Activated T-helper 1 cell treated with anti-CD3 and anti-CD28 coated beads, Interleukin-12 subunit alpha, Interleukin-12 subunit beta, Interleukin-2, Interleukin-4 antibody, amounts not matched to agents 30 ng/mL and 10 ng/mL and 1 ng/mL, durations not matched to agents 14 hours and 24 hours and 36 hours (primary cell): ENCODE measurements around the gene PRAMEF5. TPM values are rescaled to one million over a fixed set of nuclear protein-coding genes. Genes with fewer than 3 reads are reported as not detected.
"Not testable (repeated sequence)": the region's sequence is repeated elsewhere in the genome, so short reads cannot be mapped to it uniquely, and the experiment has no call there.

Source experiments
- DNase-seq: peaks from one replicate; pipeline ENCODE4 v3.0.0; 2021; ENCODE audit warnings: low spot score
- H3K27ac Mint-ChIP-seq: one replicate; pipeline ENCODE4 v1.8.0; 2021; ENCODE audit warnings: mild to moderate bottlenecking, mixed read lengths
- H3K27me3 Mint-ChIP-seq: one replicate; pipeline ENCODE4 v1.8.0; 2022; ENCODE audit warnings: mild to moderate bottlenecking, moderate library complexity, mixed read lengths; ENCODE audit not compliant: insufficient read depth
- H3K36me3 Mint-ChIP-seq: one replicate; pipeline ENCODE4 v1.8.0; 2021; ENCODE audit warnings: low read depth, mixed read lengths
- H3K4me1 Mint-ChIP-seq: one replicate; pipeline ENCODE4 v1.8.0; 2021; ENCODE audit warnings: low read depth, mixed read lengths
- H3K4me3 Mint-ChIP-seq: one replicate; pipeline ENCODE4 v1.8.0; 2021; ENCODE audit warnings: mild to moderate bottlenecking, moderate library complexity, mixed read lengths
- H3K9me3 Mint-ChIP-seq: one replicate; pipeline ENCODE4 v1.8.0; 2021; ENCODE audit warnings: mixed read lengths
- intact Hi-C: fragments of 100-400 bp; cut with micrococcal nuclease; formaldehyde crosslinking; loops from one replicate; pipeline ENCODE4 v1.15.1; 2024
- total RNA-seq: library from RNA; stranded (reverse); gene quantifications from 2 replicates; pipeline ENCODE4 v1.2.3, GENCODE V29; 2022

The PRAMEF5 gene
- total RNA-seq: not detected in 2 replicates

DNA sequence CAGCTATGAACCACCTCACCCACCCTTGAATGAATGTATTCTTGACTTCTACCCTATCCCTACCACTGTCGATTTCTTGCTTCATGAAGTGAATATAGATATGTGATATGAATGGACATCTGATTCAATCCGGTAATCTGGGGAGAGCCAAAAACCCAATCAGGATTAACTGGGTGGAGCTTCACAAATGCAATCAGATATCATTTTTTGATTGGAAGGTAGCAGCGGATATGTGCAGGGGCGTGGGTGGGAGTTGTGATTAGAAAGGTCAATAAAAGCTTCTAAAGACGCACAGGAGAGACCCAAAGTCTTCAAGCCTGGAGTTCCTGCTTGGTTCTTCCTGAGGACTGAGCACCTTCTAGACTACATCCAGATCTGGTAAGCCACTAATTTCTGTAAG lies at the start of gene PRAMEF5:
PRAMEF5 (plus strand) TSS at position 301 of the 400 bp plus-strand sequence. CDS start 5,071 bp downstream, outside the sequence.
- DNase-seq, H3K4me3 Mint-ChIP-seq, H3K36me3 Mint-ChIP-seq, H3K27me3 Mint-ChIP-seq, H3K4me1 Mint-ChIP-seq, intact Hi-C loops, H3K9me3 Mint-ChIP-seq, H3K27ac Mint-ChIP-seq: not testable (repeated sequence)

DNA sequence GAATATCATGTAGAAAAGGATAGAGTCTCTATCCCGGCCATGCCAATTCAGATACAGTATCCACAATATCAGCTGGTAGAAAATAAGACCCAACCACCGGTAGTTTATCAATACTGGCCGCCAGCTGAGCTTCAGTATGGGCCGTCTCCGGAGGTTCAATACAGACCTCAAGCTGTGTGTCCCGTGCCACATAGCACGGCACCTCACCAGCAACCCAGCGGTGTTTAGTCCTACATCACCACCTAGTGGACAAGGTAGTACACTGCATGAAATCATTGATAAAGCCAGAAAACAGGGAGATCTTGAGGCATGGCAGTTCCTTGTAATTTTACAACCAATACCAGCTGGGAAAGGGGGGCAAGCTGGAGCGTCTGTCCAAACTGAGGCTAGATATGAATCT lies 45.3 kb upstream of the PRAMEF5 start:
- intact Hi-C loops, H3K9me3 Mint-ChIP-seq, H3K36me3 Mint-ChIP-seq, H3K4me3 Mint-ChIP-seq, H3K27ac Mint-ChIP-seq, DNase-seq, H3K4me1 Mint-ChIP-seq, H3K27me3 Mint-ChIP-seq: not testable (repeated sequence)

DNA sequence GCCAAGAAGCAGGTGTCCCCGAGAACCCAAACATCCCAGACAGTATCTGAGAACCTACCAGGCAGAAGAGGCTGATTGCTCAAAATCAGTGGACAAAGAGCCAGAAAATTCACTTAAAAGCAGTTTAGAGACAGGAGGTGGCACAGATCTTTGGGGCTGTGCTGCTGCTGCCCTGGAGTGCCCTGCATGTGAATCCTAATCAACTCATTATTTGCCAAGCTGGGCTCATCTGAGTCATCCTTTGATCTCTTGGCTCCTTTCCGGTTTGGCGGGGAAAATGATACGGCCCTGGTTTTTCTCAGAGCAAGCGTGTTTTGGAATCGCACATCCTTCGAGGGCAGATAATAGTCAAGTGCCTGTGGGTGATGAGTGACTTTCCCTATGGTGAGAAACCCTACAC lies 37.4 kb upstream of the PRAMEF5 start:
- H3K4me3 Mint-ChIP-seq, intact Hi-C loops, H3K27ac Mint-ChIP-seq, H3K9me3 Mint-ChIP-seq, H3K27me3 Mint-ChIP-seq, DNase-seq, H3K36me3 Mint-ChIP-seq, H3K4me1 Mint-ChIP-seq: not testable (repeated sequence)

DNA sequence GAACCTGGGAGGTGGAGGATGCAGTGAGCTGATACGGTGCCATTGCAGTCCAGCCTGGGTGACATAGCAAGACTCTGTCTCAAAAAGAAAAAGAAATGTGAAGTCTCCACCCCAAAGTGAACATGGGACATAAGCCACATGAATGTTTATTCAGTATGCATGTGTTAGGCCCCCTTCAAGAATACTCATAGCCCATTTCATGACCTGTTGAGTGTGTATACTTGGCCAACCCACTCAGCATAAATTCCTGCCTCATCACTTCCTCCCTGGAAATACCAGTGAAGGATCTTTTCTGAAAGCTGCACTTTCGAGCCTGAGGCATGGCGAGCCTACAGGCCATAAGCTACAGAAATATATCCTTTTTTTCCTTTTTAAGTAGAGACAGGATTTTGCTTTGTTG lies 34.8 kb upstream of the PRAMEF5 start:
- H3K4me3 Mint-ChIP-seq, H3K27ac Mint-ChIP-seq, H3K36me3 Mint-ChIP-seq, H3K27me3 Mint-ChIP-seq, intact Hi-C loops, H3K4me1 Mint-ChIP-seq, DNase-seq, H3K9me3 Mint-ChIP-seq: not testable (repeated sequence)

DNA sequence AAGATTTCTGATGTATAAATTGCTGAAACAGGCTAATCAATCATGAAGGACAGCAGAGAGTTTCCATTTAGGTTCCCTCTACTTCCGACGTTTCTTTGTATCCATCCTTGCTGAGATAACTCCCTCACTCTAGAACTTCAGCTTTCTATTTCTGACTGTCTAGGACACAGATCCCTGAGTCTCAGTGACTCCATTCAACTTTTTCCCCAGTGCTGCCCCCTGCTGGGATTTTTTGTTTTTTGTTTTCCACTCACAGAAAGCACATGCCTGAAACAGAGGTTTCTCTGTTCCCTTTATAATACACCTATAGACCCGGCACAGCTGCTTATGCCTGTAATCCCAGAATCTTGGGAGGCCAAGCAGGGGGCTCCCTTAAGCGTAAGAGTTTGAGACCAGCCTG lies 31.2 kb upstream of the PRAMEF5 start:
- intact Hi-C loops, H3K9me3 Mint-ChIP-seq, H3K4me1 Mint-ChIP-seq, DNase-seq, H3K27ac Mint-ChIP-seq, H3K4me3 Mint-ChIP-seq, H3K27me3 Mint-ChIP-seq, H3K36me3 Mint-ChIP-seq: not testable (repeated sequence)

DNA sequence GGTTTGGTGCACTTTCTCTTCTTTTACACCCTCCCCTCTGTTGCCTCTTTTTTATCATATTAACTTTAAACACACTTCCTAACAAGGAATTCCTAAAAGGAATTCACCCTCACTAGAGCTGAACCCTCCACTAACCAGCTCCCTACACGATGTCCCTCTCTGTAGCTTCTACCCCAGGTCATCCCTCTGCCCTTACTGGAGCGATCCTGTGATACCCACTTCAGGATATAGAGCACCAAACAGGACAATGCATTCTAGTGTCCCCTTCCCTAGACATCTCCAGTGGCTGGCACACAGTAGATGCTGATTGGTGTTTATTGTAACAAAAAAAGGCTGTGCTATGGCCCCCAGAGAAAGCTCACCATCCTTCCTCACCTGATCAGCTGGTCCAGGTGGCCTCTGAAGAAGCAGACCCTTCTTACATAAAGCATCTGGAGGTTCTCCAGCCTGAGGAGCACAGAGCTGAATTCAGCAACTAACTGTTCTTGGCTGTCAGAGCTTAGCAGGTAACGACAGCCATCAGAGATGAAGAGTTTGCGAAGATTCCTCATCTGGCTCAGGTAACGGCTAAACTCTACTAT lies 29.4 kb upstream of the PRAMEF5 start:
- no peaks in the 10 kb centered on the region for H3K36me3 Mint-ChIP-seq
- H3K9me3 Mint-ChIP-seq: no peaks in the 10 kb centered on the region
- no peaks in the 10 kb centered on the region for H3K4me1 Mint-ChIP-seq
- no peak overlapping the region for H3K4me3 Mint-ChIP-seq
- intact Hi-C loops: no loop called here
- no peak for DNase-seq
- no peak overlapping the region for H3K27ac Mint-ChIP-seq
- no peaks in the 10 kb centered on the region for H3K27me3 Mint-ChIP-seq

DNA sequence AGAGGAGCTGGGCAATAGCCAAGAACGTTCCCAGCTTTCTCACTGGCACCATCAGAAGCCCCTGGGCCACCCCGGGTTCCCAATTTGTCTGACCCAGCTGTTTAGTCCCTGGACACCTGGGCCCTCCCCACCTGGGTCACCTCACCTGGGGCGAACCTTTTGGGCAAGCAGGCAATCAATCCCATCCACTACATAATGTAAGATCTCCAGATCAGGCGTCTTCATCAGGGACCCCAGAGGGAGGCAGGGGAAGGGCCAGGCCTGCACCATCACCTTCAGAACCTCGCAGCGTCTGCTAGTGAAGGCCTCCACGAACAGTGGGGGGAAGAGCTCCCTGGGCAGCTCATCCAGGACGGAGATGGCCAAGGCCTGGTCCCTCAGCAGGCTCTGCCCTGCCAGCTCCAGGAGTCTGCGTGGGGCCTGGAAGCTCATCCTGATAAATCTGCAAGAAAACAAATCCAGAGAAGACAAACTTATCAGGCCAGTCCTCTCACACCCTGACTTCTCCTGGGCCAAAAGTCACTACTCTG lies 28.3 kb upstream of the PRAMEF5 start, which contains the start of gene PRAMEF18:
PRAMEF18 (minus strand) TSS at position 480 of the 530 bp plus-strand sequence; CDS start at position 432, 48 bp downstream.
- DNase-seq, H3K4me1 Mint-ChIP-seq, intact Hi-C loops, H3K27me3 Mint-ChIP-seq, H3K36me3 Mint-ChIP-seq, H3K4me3 Mint-ChIP-seq, H3K9me3 Mint-ChIP-seq, H3K27ac Mint-ChIP-seq: not testable (repeated sequence)

DNA sequence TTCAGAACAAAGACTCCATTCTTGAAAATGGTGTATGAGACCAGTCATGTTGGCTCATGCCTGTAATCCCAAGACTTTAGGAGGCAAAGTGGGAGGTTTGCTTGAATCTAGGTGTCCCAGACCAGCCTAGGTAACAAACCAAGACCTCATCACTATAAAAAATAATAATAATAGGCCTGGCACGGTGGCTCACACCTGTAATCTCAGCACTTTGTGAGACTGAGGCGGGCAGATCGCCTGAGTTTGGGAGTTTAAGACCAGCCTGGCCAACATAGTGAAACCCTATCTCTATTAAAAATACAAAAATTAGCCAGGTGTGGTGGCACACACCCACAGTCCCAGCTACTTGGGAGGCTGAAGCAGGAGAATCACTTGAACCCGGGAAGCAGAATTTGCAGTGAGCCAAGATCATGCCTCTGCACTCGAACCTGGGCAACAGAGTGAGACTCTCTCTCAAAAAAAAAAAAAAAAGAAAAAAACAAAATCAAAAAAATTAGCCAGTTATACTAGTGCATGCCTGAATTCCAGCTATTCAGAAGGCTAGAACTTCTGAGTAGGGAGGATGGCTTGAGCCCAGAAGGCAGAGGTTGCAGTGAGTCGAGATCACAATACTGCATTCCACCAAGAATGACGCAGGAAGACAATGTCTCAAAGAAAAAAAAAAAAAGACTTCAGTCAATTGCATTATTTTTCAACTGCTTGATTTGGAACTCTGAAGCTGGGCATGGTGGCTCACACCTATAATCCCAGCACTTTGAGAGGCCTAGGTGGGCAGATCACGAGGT lies 26.5 kb upstream of the PRAMEF5 start:
- intact Hi-C loops, DNase-seq, H3K9me3 Mint-ChIP-seq, H3K36me3 Mint-ChIP-seq, H3K27ac Mint-ChIP-seq, H3K4me3 Mint-ChIP-seq, H3K27me3 Mint-ChIP-seq, H3K4me1 Mint-ChIP-seq: not testable (repeated sequence)

DNA sequence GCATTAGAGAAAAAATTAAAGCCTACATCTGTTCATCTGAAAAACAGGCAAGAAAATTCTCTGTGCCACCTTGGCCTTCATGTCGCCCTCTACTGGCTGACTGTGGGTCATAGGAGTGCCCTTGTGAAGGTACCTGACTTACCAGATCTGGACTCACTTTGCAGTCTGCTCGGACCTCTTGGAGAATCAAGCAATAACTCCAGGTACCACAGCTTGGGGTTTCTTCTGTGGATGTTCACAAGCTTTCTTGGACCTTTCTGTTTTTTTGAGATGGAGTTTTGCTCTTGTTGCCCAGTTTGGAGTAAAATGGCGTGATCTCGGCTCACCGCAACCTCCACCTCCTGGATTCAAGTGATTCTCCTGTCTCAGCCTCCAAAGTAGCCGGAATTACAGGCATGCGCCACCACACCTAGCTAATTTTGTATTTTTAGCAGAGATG lies 25.6 kb upstream of the PRAMEF5 start:
- H3K27me3 Mint-ChIP-seq: no peaks in the 10 kb centered on the region
- H3K4me3 Mint-ChIP-seq: no peak overlapping the region
- H3K4me1 Mint-ChIP-seq: no peaks in the 10 kb centered on the region
- no peak overlapping the region for H3K27ac Mint-ChIP-seq
- H3K36me3 Mint-ChIP-seq: no peaks in the 10 kb centered on the region
- intact Hi-C loops: no loop called here
- H3K9me3 Mint-ChIP-seq: no peaks in the 10 kb centered on the region
- DNase-seq: no peak

DNA sequence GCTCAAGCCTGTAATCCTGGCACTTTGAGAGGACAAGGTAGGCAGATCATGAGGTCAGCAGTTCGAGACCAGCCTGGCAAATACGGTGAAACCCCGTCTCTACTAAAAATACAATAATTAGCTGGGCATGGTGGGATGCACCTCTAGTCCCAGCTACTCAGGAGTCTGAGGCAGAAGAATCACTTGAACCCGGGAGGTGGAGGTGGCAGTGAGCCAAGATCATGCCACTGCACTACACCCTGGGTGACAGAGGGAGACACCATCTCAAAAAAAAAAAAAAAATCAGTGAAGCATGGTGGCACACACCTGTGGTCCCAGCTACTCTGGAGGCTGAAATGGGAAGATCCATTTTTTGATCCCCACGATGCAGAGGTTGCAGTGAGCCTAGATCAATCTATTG lies 23.9 kb upstream of the PRAMEF5 start:
- H3K4me1 Mint-ChIP-seq, H3K27ac Mint-ChIP-seq, H3K36me3 Mint-ChIP-seq, intact Hi-C loops, H3K27me3 Mint-ChIP-seq, DNase-seq, H3K9me3 Mint-ChIP-seq, H3K4me3 Mint-ChIP-seq: not testable (repeated sequence)

DNA sequence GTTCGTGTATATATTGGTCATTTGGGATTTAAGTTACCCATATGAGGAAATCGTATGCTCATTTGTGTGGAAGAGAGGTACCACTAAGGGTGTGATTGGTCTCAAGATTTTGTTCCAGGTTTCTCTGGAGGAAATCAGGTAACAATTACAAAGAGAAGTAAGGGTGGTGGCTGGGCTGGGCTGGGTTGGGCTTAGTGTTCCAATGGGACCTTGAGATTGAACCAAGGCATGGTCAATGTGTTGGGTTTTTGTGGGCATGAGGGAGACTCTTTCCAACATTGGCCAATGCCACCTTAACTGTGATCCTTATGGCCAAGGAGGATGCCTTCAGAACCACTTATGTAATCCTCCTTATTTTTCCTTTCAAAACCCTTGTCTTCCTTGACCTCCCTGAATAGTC lies 23.4 kb upstream of the PRAMEF5 start:
- H3K9me3 Mint-ChIP-seq, H3K4me1 Mint-ChIP-seq, DNase-seq, H3K27me3 Mint-ChIP-seq, H3K27ac Mint-ChIP-seq, H3K36me3 Mint-ChIP-seq, H3K4me3 Mint-ChIP-seq, intact Hi-C loops: not testable (repeated sequence)

DNA sequence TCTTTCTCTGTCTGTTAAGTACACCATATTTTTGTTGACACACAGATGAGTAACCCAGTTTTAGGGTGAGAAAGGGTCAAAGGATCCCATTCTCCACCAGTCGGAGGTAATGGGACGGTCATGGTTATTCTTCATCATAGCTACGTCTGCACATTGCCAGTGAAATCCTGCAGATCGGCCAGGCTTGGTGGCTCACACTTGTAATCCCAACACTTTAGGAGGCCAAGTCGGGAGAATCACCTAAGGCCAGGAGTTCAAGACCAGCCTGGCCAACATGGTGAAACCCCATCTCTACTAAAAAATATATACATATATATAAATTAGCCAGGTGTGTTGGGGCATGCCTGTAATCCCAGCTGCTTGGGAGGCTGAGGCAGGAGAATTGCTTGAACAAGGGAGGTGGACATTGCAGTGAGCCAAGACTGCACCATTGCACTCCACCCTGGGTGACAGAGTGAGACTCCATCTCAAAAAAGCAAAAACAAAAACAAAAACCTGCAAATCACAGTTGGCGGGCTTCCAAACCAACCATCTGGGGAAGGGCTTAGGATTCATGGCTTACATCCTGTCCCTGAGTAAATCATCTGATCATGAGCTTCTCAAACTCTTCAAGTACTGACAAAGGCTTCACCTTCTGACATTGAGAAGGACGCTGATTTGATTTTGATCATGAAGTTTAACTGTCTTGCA lies 22.8 kb upstream of the PRAMEF5 start:
- H3K9me3 Mint-ChIP-seq, DNase-seq, H3K4me1 Mint-ChIP-seq, H3K27me3 Mint-ChIP-seq, H3K36me3 Mint-ChIP-seq, intact Hi-C loops, H3K27ac Mint-ChIP-seq, H3K4me3 Mint-ChIP-seq: not testable (repeated sequence)

DNA sequence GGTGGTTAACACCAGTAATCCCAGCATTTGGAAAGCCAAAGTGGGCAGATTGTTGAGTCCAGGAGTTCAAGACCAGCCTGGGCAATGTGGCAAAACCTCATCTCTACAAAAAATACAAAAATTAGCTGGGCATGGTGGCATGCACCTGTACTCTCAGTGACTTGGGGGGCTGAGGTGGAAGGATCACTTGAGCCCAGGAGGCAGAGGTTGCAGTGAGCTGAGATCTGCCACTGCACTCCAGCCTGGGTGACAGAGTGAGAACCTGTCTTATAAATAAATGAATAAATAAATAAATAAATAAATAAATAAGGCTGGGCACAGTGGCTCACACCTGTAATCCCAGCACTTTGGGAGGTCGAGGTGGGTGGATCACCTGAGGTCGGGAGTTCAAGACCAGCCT lies 21.9 kb upstream of the PRAMEF5 start:
- DNase-seq: not testable (repeated sequence)

More for the DNA sequence above, 21.9 kb upstream of the PRAMEF5 start:
- H3K4me1 Mint-ChIP-seq, H3K36me3 Mint-ChIP-seq, H3K9me3 Mint-ChIP-seq, intact Hi-C loops, H3K4me3 Mint-ChIP-seq, H3K27me3 Mint-ChIP-seq, H3K27ac Mint-ChIP-seq: not testable (repeated sequence)
